ENCODE measurements around the gene TREM1.

- TF ChIP-seq RARB (CRISPR knock-in tag; IDR thresholded peaks at IDR 0.05) = no peak
- TF ChIP-seq ESRRG (CRISPR knock-in tag; IDR thresholded peaks at IDR 0.05) = no peak
- no peak for TF ChIP-seq ZFP3 (CRISPR knock-in tag; IDR thresholded peaks at IDR 0.05)
- no peak for TF ChIP-seq PATZ1 (CRISPR knock-in tag; IDR thresholded peaks at IDR 0.05; ENCODE audit: borderline replicate concordance)
- TF ChIP-seq OSR1 (CRISPR knock-in tag; IDR thresholded peaks at IDR 0.05) = no peak
- TF ChIP-seq TOX (CRISPR knock-in tag; IDR thresholded peaks at IDR 0.05; ENCODE audit: borderline replicate concordance) = no peak
- TF ChIP-seq BACH2 (CRISPR knock-in tag; IDR thresholded peaks at IDR 0.05; ENCODE audit: borderline replicate concordance) = no peak
- TF ChIP-seq SNAI2 (CRISPR knock-in tag; IDR thresholded peaks at IDR 0.05) = no peak
- TF ChIP-seq CREB5 (CRISPR knock-in tag; IDR thresholded peaks at IDR 0.05; ENCODE audit: low read depth) = no peak
- no peak for TF ChIP-seq ARNTL (CRISPR knock-in tag; IDR thresholded peaks at IDR 0.05; ENCODE audit: borderline replicate concordance, low read depth)
- no peak for TF ChIP-seq TSHZ2 (CRISPR knock-in tag; IDR thresholded peaks at IDR 0.05)
- TF ChIP-seq TCF4 (CRISPR knock-in tag; IDR thresholded peaks at IDR 0.05; ENCODE audit: borderline replicate concordance) = no peak
Measured at GRCh38 chr6:41291717-41292116, 5.2 kb upstream of the TREM1 start.
